ENCODE measurements around the gene ZNF444. TPM values are rescaled to one million over a fixed set of nuclear protein-coding genes. Genes with fewer than 3 reads are reported as not detected.
"Not testable (repeated sequence)": the region's sequence is repeated elsewhere in the genome, so short reads cannot be mapped to it uniquely, and the experiment has no call there.

The ZNF444 gene
- polyA plus RNA-seq, 12 donors: 11.5 to 27.0 (median 14.4) TPM; not detected in 1

- no peak for DNase-seq
Measured at GRCh38 chr19:56142897-56143434, 1.9 kb downstream of the ZNF444 start.

GRCh38 chr19:56144376-56144775 lies 3.3 kb downstream of the ZNF444 start:
- no peak for DNase-seq

GRCh38 chr19:56144831-56145230 lies 3.7 kb downstream of the ZNF444 start:
- DNase-seq: no peak

DNA sequence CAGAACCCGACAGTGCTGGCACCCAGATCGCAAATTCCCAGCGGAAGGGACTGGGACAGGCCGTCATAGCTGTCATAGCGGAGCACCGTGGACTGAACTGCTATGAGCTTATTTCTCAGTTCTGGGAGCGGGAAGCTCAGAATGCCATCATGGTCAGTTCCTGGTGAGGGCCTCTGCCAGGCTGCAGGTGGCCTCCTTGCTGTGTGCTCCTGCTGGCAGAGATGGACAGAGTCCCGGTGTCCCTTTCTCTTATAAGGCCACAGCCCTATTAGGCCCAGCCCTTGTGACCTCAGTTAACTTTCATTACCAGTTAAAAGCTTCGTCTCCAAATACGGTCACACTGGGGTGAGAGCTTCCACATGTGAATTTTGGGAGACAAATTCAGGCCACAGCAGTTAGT lies 4.6 kb downstream of the ZNF444 start:
- DNase-seq: no peak

DNA sequence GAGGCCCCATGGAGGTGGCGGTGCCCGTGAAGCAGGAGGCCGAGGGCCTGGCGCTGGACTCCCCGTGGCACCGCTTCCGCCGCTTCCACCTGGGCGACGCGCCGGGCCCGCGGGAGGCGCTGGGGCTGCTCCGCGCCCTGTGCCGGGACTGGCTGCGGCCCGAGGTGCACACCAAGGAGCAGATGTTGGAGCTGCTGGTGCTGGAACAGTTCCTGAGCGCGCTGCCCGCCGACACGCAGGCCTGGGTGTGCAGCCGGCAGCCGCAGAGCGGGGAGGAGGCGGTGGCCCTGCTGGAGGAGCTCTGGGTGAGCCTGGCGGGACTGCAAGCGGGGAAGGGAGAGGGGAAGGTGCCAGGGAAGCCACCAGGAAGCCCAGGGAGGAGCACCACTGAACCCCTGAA lies 5.8 kb downstream of the ZNF444 start:
- no peak for DNase-seq

DNA sequence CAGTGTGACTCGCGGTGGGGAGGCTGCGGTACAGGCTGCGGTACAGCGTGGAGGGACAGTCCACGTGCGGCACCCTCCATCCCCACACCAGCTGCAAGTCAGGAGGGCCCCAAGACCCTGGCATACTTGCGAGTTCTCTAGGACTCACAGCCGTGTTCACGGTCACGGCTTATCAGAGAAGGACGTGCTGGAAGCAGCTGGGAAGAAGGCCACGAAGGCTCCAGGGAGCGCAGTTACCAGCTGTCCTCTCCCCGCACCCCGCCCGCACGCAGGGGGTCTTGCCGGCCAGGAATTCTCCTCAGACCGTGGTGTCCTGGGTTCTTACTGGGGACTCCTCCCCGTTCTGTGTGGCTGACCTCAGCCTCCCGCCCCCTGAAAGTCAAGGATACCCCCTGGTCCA lies 6.2 kb downstream of the ZNF444 start:
- DNase-seq: no peak

DNA sequence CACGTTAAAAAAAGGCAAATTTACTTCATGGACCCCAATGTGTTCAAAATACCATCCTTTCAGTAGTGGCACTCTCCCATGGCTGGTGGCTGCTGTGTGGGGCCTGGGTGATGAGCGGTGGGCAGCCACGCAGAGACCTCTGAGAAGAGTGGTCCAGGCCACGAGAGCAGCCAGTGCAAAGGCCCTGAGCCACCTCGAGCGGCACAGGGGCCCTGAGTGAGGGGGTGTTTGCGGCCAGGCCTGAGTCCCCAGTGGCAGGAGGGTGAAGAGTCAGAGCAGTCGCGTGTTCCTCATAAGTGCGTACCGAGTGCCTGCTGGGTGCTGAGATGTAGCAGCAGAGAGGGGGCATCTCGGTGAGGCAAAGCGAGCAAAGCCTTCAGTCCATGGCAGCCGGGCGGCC lies 7.0 kb downstream of the ZNF444 start:
- DNase-seq: no peak

DNA sequence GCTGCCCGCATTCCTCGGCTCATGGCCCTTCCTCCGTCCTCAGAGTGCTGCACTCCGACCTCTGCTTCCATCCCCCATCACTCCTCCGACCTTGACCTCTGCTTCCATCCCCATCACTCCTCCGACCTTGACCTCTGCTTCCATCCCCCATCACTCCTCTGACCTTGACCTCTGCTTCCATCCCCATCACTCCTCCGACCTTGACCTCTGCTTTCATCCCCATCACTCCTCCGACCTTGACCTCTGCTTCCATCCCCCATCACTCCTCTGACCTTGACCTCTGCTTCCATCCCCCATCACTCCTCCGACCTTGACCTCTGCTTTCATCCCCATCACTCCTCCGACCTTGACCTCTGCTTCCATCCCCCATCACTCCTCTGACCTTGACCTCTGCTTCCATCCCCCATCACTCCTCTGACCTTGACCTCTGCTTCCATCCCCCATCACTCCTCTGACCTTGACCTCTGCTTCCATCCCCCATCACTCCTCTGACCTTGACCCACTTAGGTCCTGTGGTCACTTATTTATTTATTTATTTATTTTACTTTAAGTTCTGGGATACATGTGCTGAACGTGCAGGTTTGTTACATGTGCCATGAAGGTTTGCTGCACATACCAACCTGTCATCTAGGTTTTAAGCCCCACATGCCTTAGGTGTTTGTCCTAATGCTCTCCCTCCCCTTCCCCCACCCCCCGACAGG lies 8.0 kb downstream of the ZNF444 start:
- DNase-seq: not testable (repeated sequence)

DNA sequence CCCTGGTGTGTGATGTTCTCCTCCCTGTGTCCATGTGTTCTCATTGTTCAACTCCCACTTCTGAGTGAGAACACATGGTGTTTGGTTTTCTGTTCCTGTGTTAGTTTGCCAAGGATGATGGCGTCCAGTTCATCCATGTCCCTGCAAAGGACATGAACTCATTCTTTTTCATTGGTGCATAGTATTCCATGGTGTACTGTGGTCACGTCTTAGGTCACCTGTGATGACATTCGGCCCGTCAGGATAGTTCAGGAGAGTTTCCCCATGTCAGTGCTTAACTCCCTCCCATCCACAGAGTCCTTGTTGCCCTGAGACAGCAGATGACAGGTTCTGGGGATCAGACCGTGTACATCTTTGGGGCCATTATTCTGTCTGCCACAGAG lies 8.6 kb downstream of the ZNF444 start:
- DNase-seq: no peak

GRCh38 chr19:56150358-56150757 lies 9.3 kb downstream of the ZNF444 start:
- DNase-seq: no peak

GRCh38 chr19:56152644-56153043 lies 11.6 kb downstream of the ZNF444 start:
- DNase-seq: no peak

DNA sequence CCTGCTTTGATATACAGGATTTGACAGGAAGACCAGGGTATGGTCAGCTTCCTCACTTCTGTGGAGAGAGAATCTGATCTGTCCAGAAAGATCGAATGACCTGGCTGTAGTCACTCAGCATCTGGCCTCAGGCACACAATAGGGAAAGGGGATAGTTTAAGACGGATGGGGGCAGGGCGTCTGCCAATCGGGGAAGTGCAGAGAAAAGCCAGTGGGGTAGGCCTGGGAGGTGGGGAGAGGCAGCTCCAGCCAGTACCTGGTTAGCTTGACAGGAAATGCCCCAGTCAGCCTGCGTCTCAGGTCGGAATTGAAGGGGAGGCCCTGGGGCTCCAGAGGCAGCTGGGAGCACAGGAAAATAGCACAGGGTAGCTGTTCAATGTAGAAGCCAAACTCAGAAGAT lies 12.4 kb downstream of the ZNF444 start:
- DNase-seq: no peak

GRCh38 chr19:56155124-56155687 lies 14.1 kb downstream of the ZNF444 start:
- no peak for DNase-seq

DNA sequence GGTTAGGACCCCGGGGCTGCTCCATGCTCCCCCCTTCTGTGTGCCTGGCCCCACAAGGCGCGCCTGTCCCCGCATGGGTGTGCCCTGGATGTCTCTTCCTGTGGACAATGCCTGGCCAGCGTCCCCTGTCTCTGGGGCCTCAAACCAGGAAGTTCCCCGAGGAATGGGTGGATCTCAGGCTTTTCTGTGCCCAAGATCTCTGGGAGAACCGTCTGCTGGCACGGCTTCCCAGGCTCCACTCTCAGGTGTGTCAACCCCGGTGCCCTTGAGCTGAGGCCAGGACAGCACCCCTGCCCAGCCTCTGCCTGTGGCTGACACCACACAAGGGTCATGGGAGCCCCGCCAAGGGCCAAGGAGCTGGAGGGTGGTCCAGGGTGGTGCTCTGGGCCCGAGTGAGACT lies 15.7 kb downstream of the ZNF444 start:
- DNase-seq: no peak

DNA sequence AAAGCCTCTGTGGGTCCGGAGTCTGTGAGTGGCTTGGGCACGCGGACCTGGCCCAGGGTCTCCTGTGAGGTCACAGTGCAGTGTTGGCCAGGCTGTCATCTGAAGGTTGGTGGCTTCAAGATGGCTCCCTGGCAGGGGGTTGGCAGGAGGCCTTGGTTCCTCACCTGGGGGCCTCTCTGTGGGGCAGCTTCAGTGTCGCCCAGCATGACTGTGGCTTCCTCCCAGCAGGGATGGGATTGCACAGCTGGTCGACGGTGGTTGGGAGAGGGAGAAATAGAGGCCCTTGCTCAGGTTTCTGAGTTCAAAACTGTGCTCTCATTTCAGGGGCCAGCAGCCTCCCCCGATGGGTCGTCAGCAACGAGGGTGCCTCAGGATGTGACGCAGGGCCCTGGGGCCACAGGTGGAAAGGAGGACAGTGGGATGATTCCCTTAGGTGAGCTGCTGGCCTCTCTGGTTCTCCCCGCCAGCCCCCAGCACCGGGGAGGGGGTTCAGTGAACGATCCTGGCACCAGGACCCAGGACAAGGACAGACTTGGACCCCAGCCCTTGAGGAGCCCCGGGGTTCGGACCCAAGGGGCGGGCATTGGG lies 17.2 kb downstream of the ZNF444 start:
- DNase-seq: no peak

DNA sequence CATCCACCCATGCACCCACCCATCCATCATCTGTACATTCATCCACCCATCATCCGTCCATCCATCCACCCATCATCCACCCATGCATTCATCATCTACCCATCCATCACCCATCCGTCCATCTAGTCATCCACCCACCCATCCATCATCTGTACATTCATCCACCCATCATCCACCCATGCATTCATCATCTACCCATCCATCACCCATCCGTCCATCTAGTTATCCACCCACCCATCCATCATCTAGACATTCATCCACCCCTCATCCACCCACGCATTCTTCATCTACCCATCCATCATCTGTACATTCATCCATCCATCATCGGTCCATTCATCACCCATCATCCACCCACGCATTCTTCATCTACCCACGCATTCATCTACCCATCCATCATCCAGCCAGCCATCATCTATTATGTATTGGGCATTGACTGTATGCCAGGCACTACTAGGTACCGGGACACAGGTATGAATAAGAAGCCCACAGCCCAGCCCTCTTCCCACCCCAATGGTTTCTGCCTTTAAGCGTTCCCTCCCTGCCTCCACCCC lies 18.0 kb downstream of the ZNF444 start:
- DNase-seq: no peak

GRCh38 chr19:56159622-56160271 lies 18.7 kb downstream of the ZNF444 start:
- no peak for DNase-seq

DNA sequence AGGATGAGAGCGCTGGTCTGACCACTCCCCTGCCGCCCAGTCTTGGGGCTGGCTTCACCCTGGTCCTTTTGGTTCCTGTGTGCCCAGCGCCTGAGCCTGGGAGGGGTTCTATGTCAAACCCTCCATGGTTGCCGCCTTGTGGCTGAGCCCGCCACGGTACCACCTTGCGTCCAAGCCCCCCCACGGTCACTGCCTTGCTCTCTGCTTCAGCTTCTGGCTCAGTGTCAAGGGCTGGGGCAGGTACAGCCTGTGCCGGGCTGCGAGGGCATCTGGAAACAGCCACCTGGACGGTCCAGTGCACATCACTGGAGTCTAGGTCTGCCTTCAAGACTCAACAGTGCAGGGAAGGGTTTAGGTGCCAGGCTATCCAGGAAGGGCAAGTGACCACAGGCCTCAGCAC lies 20.4 kb downstream of the ZNF444 start:
- no peak for DNase-seq

GRCh38 chr19:56162258-56162657 lies 21.2 kb downstream of the ZNF444 start:
- DNase-seq: no peak

GRCh38 chr19:56163097-56163496 lies 22.0 kb downstream of the ZNF444 start:
- no peak for DNase-seq

DNA sequence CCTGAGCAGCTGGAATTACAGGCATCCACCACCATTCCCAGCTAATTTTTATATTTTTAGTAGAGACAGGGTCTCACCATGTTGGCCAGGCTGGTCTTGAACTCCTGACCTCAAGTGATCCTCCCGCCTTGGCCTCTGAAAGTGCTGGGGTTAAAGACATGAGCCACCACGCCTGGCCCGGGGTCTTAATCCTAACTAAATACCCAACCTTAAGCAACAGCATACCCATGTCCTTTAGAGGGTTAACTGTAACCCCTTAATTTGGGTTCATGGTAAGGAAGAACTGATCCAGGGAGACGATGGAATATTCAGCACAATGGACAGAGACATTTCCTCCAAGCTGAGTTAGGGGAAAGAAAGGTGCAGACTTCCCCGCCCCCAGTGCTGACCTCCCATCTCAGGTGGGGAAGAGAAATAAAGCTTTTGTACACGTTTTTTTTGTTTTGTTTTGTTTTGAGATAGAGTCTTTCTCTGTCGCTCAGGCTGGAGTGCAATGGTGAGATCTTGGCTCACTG lies 26.0 kb downstream of the ZNF444 start:
- no peak for DNase-seq

DNA sequence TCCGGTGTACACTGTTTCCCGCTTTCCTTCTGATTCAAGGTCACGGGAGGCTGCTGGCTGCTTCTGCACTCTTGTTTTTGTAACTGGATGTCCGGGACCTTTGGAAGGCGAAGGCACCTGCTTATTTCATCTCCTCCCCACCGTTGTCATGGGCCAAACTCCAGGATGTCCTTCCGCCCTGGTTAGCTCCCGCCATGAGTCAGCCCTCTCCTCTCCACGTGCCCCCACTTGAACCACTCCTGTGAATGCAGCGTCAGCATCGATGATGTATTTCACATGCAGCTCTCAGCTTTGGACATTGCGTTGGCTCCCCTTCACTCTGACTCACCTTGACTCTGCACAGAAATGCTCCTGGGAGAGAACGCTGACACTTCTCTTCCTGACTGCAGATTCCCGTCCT lies 29.2 kb downstream of the ZNF444 start:
- no peak for DNase-seq

Data from muscle of arm (tissue), 12 donors.